Upper lobe of right lung (tissue), 1 donor: ENCODE results near the gene DMAC2. TPM values are rescaled to one million over a fixed set of nuclear protein-coding genes. Genes with fewer than 3 reads are reported as not detected.
A peak's percentile ranks its signal among the peaks of the same experiment; 100 is the strongest.

Source experiments
- ATAC-seq: fragments of 200-7000 bp; cut with Tn5 transposase; one replicate; pipeline ENCODE4 v1.9.1; 2020; ENCODE audit warnings: mild to moderate bottlenecking, moderate library complexity
- DNase-seq: peaks from one replicate; pipeline ENCODE4 v3.0.0-alpha.2; 2020
- H3K27ac ChIP-seq: fragments of 200-600 bp; one replicate; pipeline ENCODE4 v1.8.0; 2022
- H3K27me3 ChIP-seq: fragments of 200-600 bp; one replicate; pipeline ENCODE4 v1.8.0; 2022; ENCODE audit warnings: mild to moderate bottlenecking
- H3K36me3 ChIP-seq: fragments of 200-600 bp; one replicate; pipeline ENCODE4 v1.8.0; 2022
- H3K4me1 ChIP-seq: fragments of 200-600 bp; one replicate; pipeline ENCODE4 v1.8.0; 2022
- H3K4me3 ChIP-seq: fragments of 200-600 bp; one replicate; pipeline ENCODE4 v1.8.0; 2022; ENCODE audit warnings: mild to moderate bottlenecking
- H3K9me3 ChIP-seq: fragments of 200-600 bp; one replicate; pipeline ENCODE4 v1.8.0; 2022
- intact Hi-C: fragments of 100-400 bp; cut with DNase I; formaldehyde crosslinking; loops from one replicate; pipeline ENCODE4 v1.11.0; 2022
- total RNA-seq: library from RNA; stranded (reverse); fragmentation: NEBNext Ultra II Directional; extraction: Animal tissue kit (Norgen Biotek cat#: 25700); gene quantifications from one replicate; pipeline ENCODE4 v1.2.1, GENCODE V29; 2021
- TF ChIP-seq, protein P1 (sequence below): fragments of 200-600 bp; IDR thresholded peaks from one replicate; pipeline ENCODE4 v1.8.0; 2022; ENCODE audit warnings: antibody characterized with exemption
- donor health status: DM: no; HTN: yes; CAD: no; lungs with severe emphysema.

Gene DMAC2
- total RNA-seq, 1 donor from 2014 or later: 54.9 TPM

DNA sequence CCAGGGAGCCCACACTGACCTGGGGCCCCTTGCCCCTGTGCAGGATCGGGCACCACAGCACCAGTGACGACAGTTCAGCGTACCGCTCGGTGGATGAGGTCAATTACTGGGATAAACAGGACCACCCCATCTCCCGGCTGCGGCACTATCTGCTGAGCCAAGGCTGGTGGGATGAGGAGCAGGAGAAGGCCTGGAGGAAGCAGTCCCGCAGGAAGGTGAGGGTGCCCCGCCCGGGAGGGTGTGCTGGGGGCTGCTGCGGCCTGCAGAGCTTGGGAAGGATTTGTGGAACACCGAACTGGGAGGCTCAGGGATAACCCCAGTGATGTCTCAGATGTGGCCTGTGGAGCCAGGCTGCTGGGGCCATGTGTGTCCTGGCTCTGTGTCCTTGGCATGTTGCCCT, 16.8 kb downstream of the DMAC2 start:
- Histone ChIP-seq H3K27ac (no peak overlapping the region), H3K4me1 (peaks cover 45% of the 10 kb centered on the region), H3K9me3 (no peaks in the 10 kb centered on the region), H3K4me3 (no peak overlapping the region), H3K36me3 (peaks cover 75% of the 10 kb centered on the region), H3K27me3 (no peaks in the 10 kb centered on the region)
- DNase-seq (no peak), ATAC-seq (no peak)
- intact Hi-C loops: no loop called here
- TF ChIP-seq, protein P1, sequence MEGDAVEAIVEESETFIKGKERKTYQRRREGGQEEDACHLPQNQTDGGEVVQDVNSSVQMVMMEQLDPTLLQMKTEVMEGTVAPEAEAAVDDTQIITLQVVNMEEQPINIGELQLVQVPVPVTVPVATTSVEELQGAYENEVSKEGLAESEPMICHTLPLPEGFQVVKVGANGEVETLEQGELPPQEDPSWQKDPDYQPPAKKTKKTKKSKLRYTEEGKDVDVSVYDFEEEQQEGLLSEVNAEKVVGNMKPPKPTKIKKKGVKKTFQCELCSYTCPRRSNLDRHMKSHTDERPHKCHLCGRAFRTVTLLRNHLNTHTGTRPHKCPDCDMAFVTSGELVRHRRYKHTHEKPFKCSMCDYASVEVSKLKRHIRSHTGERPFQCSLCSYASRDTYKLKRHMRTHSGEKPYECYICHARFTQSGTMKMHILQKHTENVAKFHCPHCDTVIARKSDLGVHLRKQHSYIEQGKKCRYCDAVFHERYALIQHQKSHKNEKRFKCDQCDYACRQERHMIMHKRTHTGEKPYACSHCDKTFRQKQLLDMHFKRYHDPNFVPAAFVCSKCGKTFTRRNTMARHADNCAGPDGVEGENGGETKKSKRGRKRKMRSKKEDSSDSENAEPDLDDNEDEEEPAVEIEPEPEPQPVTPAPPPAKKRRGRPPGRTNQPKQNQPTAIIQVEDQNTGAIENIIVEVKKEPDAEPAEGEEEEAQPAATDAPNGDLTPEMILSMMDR: no peak

DNA sequence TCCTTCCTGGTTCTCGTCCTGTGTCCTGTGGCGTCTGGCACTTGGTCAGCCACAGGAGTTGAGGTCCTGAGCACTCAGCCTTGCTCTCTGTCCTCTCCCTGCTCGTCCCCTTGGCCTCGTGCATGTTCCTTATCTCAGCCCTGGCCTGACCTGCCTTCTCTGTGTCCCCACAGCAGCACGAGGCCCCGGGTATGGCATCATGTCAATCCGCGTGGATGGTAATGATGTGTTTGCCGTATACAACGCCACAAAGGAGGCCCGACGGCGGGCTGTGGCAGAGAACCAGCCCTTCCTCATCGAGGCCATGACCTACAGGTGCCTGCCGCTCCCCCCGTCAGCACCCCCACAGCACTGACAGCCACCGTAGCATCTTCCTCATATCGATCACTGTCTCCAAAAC, 17.3 kb downstream of the DMAC2 start:
- intact Hi-C loops: no loop called here
- DNase-seq: no peak
- H3K27ac ChIP-seq: no peak overlapping the region
- peaks cover 40% of the 10 kb centered on the region for H3K4me1 ChIP-seq
- no peak for ATAC-seq
- TF ChIP-seq, protein P1: no peak
- H3K27me3 ChIP-seq: no peaks in the 10 kb centered on the region
- no peaks in the 10 kb centered on the region for H3K9me3 ChIP-seq
- peaks cover 78% of the 10 kb centered on the region for H3K36me3 ChIP-seq
- H3K4me3 ChIP-seq: no peak overlapping the region

DNA sequence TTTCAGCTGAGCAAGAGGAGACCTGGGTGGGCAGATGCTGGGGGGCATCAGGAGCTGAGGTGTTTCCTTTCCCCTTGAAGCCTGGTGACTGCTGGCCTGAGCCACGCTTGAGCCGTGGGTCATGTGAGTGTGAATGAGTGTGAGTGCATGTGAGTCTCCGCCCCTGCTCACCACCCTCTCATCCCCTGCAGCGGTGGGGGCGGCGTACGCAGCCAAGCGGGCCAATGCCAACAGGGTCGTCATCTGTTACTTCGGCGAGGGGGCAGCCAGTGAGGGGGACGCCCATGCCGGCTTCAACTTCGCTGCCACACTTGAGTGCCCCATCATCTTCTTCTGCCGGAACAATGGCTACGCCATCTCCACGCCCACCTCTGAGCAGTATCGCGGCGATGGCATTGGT, 17.7 kb downstream of the DMAC2 start:
- Histone ChIP-seq H3K36me3 (peaks cover 83% of the 10 kb centered on the region), H3K4me1 (peaks cover 39% of the 10 kb centered on the region), H3K27me3 (no peaks in the 10 kb centered on the region), H3K4me3 (no peak overlapping the region), H3K27ac (no peak overlapping the region), H3K9me3 (no peaks in the 10 kb centered on the region)
- TF ChIP-seq, protein P1: no peak
- ATAC-seq: no peak
- DNase-seq: no peak
- intact Hi-C loops: no loop called here

DNA sequence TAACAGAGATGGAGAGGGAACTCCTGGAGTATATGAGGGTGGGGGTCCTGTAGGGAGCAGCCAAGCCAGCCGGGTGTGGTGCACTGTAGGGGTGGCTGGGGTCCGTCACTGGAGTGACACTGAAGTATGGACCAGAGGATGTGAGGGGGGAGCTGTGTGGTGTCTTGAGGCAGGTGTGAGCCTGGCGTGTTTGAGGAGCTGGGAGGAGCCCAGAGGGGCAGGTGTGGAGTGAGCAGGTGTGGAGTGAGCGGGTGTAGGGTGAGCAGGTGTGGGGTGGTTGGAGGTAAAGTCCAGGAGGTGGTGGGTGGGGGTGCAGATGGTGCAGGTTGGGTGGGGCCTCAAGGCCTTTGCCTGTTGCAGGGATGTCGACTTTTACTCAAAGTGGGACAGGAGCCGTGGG, 18.4 kb downstream of the DMAC2 start:
- TF ChIP-seq, protein P1: no peak
- Histone ChIP-seq H3K36me3 (peaks cover 89% of the 10 kb centered on the region), H3K27ac (peak overlapping the region; percentile 73), H3K9me3 (no peaks in the 10 kb centered on the region), H3K27me3 (no peaks in the 10 kb centered on the region), H3K4me3 (no peak overlapping the region), H3K4me1 (peaks cover 35% of the 10 kb centered on the region)
- intact Hi-C loops: no loop called here
- ATAC-seq (no peak), DNase-seq (no peak)

DNA sequence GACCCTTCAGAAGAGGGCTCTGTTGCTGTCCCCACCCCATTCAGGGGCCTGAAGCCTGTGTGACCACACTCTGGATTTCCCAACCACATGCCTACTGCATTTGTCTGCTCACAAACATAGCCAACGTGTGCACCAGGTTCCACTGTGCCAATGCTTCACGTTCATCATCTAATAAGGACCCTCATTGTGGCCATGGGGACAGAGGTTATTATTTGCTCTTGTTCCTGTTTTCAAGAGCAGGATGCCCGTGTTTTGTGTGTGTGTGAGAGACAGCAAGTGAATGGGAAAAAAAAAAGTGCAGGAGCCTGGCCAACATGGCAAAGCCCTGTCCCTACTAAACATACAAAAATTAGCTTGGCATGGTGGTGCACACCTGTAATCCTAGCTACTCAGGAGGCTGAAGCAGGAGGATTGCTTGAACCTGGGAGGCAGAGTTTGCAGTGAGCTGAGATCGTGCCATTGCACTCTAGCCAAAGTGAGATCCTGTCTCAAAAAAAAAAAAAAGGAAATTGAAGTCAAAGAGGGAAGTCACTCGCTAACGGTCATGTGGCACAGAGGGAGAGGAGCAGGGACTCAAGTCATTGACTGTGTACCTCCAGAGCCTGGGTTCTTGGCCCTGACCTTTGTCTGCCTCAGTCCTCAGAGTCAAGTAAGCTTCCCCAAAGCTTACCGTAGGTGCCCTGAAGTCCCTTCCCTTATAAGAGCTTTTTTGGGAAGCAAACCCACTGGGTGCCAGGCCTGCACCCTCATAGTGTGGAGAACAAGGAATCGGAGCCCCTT, 19.4 kb downstream of the DMAC2 start:
- H3K4me1 ChIP-seq: peaks cover 30% of the 10 kb centered on the region
- no peaks in the 10 kb centered on the region for H3K27me3 ChIP-seq
- intact Hi-C loops: no loop called here
- H3K9me3 ChIP-seq: no peaks in the 10 kb centered on the region
- DNase-seq (no peak), ATAC-seq (peak; percentile 56)
- peaks cover 86% of the 10 kb centered on the region for H3K36me3 ChIP-seq
- H3K4me3 ChIP-seq: no peak overlapping the region
- TF ChIP-seq, protein P1: no peak
- H3K27ac ChIP-seq: peak overlapping the region; percentile 73
